H9 (cell line): ENCODE measurements around the gene SORBS1. TPM values are rescaled to one million over a fixed set of nuclear protein-coding genes. Genes with fewer than 3 reads are reported as not detected.

Source experiments
- DNase-seq: peaks from one replicate; pipeline ENCODE4 v3.0.0-alpha.2; 2017
- H2AFZ ChIP-seq: one replicate; pipeline ENCODE4 v1.6.1; 2013; ENCODE audit warnings: mild to moderate bottlenecking, low read length, control low read depth, moderate library complexity
- H2AK5ac ChIP-seq: 2 replicates; pipeline ENCODE4 v1.6.1; 2013; ENCODE audit warnings: low read length, control low read depth, mixed read lengths; ENCODE audit not compliant: insufficient read length
- H2BK120ac ChIP-seq: one replicate; pipeline ENCODE4 v1.6.1; 2013; ENCODE audit warnings: low read depth, mild to moderate bottlenecking, low read length, control low read depth, inconsistent platforms; ENCODE audit not compliant: poor library complexity, severe bottlenecking
- H2BK12ac ChIP-seq: 2 replicates; pipeline ENCODE4 v1.6.1; 2013; ENCODE audit warnings: low read length, control low read depth, mixed read lengths, low read depth; ENCODE audit not compliant: insufficient read length
- H2BK15ac ChIP-seq: 2 replicates; pipeline ENCODE4 v1.6.1; 2013; ENCODE audit warnings: low read depth, low read length, control low read depth
- H2BK20ac ChIP-seq: one replicate; pipeline ENCODE4 v1.6.1; 2013; ENCODE audit warnings: low read depth, mild to moderate bottlenecking, low read length, control low read depth, inconsistent platforms; ENCODE audit not compliant: poor library complexity, severe bottlenecking
- H2BK5ac ChIP-seq: 2 replicates; pipeline ENCODE4 v1.6.1; 2013; ENCODE audit warnings: low read length, control low read depth, mixed read lengths; ENCODE audit not compliant: insufficient read length
- H3K14ac ChIP-seq: 2 replicates; pipeline ENCODE4 v1.6.1; 2013; ENCODE audit warnings: low read length, control low read depth; ENCODE audit not compliant: insufficient read depth
- H3K18ac ChIP-seq: 2 replicates; pipeline ENCODE4 v1.6.1; 2013; ENCODE audit warnings: low read depth, mild to moderate bottlenecking, mixed read lengths, low read length, control low read depth; ENCODE audit not compliant: insufficient read length
- H3K23ac ChIP-seq: 2 replicates; pipeline ENCODE4 v1.6.1; 2013; ENCODE audit warnings: low read length, control low read depth, mixed read lengths, low read depth; ENCODE audit not compliant: insufficient read length
- H3K23me2 ChIP-seq: 2 replicates; pipeline ENCODE4 v1.6.1; 2013; ENCODE audit warnings: low read depth, mild to moderate bottlenecking, mixed read lengths, low read length, control low read depth; ENCODE audit not compliant: insufficient read length, poor library complexity, severe bottlenecking
- H3K27ac ChIP-seq: 2 replicates; pipeline ENCODE4 v1.5.1; 2013; ENCODE audit warnings: low read length, control low read depth, mixed read lengths, low read depth; ENCODE audit not compliant: insufficient read length
- H3K27me3 ChIP-seq: 2 replicates; pipeline ENCODE4 v1.6.1; 2013; ENCODE audit warnings: low read length, control low read depth, inconsistent platforms; ENCODE audit not compliant: insufficient read depth
- H3K4ac ChIP-seq: 2 replicates; pipeline ENCODE4 v1.6.1; 2013; ENCODE audit warnings: low read depth, mild to moderate bottlenecking, control low read depth, inconsistent platforms, low read length, moderate library complexity
- H3K4me1 ChIP-seq: 2 replicates; pipeline ENCODE4 v1.6.1; 2013; ENCODE audit warnings: low read length, control low read depth, inconsistent platforms; ENCODE audit not compliant: insufficient read depth
- H3K4me2 ChIP-seq: 2 replicates; pipeline ENCODE4 v1.6.1; 2013; ENCODE audit warnings: low read length, control low read depth, mixed read lengths; ENCODE audit not compliant: insufficient read length, insufficient read depth
- H3K56ac ChIP-seq: 2 replicates; pipeline ENCODE4 v1.6.1; 2013; ENCODE audit warnings: low read depth, mild to moderate bottlenecking, mixed read lengths, low read length, control low read depth; ENCODE audit not compliant: insufficient read length
- H3K79me1 ChIP-seq: 2 replicates; pipeline ENCODE4 v1.6.1; 2013; ENCODE audit warnings: low read depth, mild to moderate bottlenecking, moderate library complexity, low read length, control low read depth, inconsistent platforms; ENCODE audit not compliant: insufficient read depth, poor library complexity, severe bottlenecking
- H3K79me2 ChIP-seq: 2 replicates; pipeline ENCODE4 v1.6.1; 2013; ENCODE audit warnings: low read length, control low read depth, inconsistent platforms; ENCODE audit not compliant: insufficient read depth
- H3K9ac ChIP-seq: 2 replicates; pipeline ENCODE4 v1.6.1; 2013; ENCODE audit warnings: low read length, control low read depth, mixed read lengths; ENCODE audit not compliant: insufficient read length; ENCODE audit errors: extremely low read depth
- H3K9me3 ChIP-seq: one replicate; pipeline ENCODE4 v1.6.1; 2013; ENCODE audit warnings: low read depth, low read length, inconsistent platforms; ENCODE audit not compliant: control insufficient read depth
- H3T11ph ChIP-seq: one replicate; pipeline ENCODE4 v1.6.1; 2013; ENCODE audit warnings: mild to moderate bottlenecking, low read length, control low read depth, inconsistent platforms
- H4K20me1 ChIP-seq: one replicate; pipeline ENCODE4 v1.6.1; 2013; ENCODE audit not compliant: control insufficient read depth, insufficient read length, insufficient read depth
- H4K5ac ChIP-seq: 2 replicates; pipeline ENCODE4 v1.6.1; 2013; ENCODE audit warnings: low read depth, mild to moderate bottlenecking, mixed read lengths, low read length, control low read depth; ENCODE audit not compliant: insufficient read length
- H4K8ac ChIP-seq: replicated peaks from 2 replicates; pipeline ENCODE4 v1.6.1; 2013; ENCODE audit warnings: low read length, control low read depth, mixed read lengths, low read depth; ENCODE audit not compliant: insufficient read length
- H4K91ac ChIP-seq: 2 replicates; pipeline ENCODE4 v1.6.1; 2013; ENCODE audit warnings: low read depth, mild to moderate bottlenecking, moderate library complexity, mixed read lengths, low read length, control low read depth; ENCODE audit not compliant: insufficient read length
- H3K27ac Mint-ChIP-seq, 3 experiments: 2 replicates in 2 of 3; 3 replicates in 1 of 3; pipeline ENCODE4 v1.8.0; 2020 to 2021; ENCODE audit warnings: mixed read lengths in 3 of 3, mild to moderate bottlenecking in 1 of 3, moderate library complexity in 1 of 3
- H3K27me3 Mint-ChIP-seq: 2 replicates; pipeline ENCODE4 v1.8.0; 2021; ENCODE audit warnings: low read depth, mild to moderate bottlenecking, moderate library complexity, mixed read lengths
- H3K36me3 Mint-ChIP-seq, 3 experiments: 2 replicates in 2 of 3; 3 replicates in 1 of 3; pipeline ENCODE4 v1.8.0; 2020 to 2021; ENCODE audit warnings: low read depth in 3 of 3, mixed read lengths in 3 of 3; ENCODE audit not compliant: insufficient read depth in 1 of 3
- H3K4me1 Mint-ChIP-seq, 2 experiments: 2 replicates each; pipeline ENCODE4 v1.8.0; 2020; ENCODE audit warnings: mixed read lengths in 2 of 2
- H3K4me3 Mint-ChIP-seq, 2 experiments: 2 replicates in 1 of 2; 3 replicates in 1 of 2; pipeline ENCODE4 v1.8.0; 2020 to 2021; ENCODE audit warnings: mild to moderate bottlenecking in 2 of 2, mixed read lengths in 2 of 2, moderate library complexity in 1 of 2
- H3K9me3 Mint-ChIP-seq, 2 experiments: 2 replicates in 1 of 2; 3 replicates in 1 of 2; pipeline ENCODE4 v1.8.0; 2020; ENCODE audit warnings: mild to moderate bottlenecking in 2 of 2, mixed read lengths in 2 of 2, moderate library complexity in 1 of 2
- CTCF ChIP-seq: fragments of 200-600 bp; sonication (generic); conservative IDR thresholded peaks from 3 replicates; pipeline ENCODE4 v1.8.0; 2021; ENCODE audit warnings: antibody characterized with exemption, mild to moderate bottlenecking
- WGBS: extraction: QIAGEN DNeasy Blood & Tissue Kit; methylation state at CpG from one replicate; pipeline ENCODE4 v1.1.7; 2013; ENCODE audit warnings: missing lambda C conversion rate, low lambda C conversion rate, mixed read lengths; ENCODE audit not compliant: insufficient read length; ENCODE audit errors: extremely low coverage; 5-methylcytosine and 5-hydroxymethylcytosine counted together
- total RNA-seq: library from RNA; stranded (reverse); gene quantifications from 2 replicates; pipeline ENCODE4 v1.2.1, GENCODE V29; 2021

Gene SORBS1
- total RNA-seq, 1 experiment from 2014 or later: 24.3 TPM

GRCh38 chr10:95305606-95306317 is 255.4 kb downstream of the SORBS1 start:
- no peak overlapping the region for H2BK12ac ChIP-seq
- H3K36me3 Mint-ChIP-seq: no peaks in the 10 kb centered on the region
- H4K20me1 ChIP-seq: no peaks in the 10 kb centered on the region
- no peaks in the 10 kb centered on the region for H3K9me3 ChIP-seq
- H4K5ac ChIP-seq: no peak overlapping the region
- H4K8ac ChIP-seq: no peak overlapping the region
- H3T11ph ChIP-seq: no peak overlapping the region
- no peak overlapping the region for H3K9ac ChIP-seq
- no peak overlapping the region for H3K4ac ChIP-seq
- no peak overlapping the region for H2AFZ ChIP-seq
- H3K23me2 ChIP-seq: no peaks in the 10 kb centered on the region
- no peak overlapping the region for H2BK20ac ChIP-seq
- no peaks in the 10 kb centered on the region for H3K79me1 ChIP-seq
- no peaks in the 10 kb centered on the region for H3K9me3 Mint-ChIP-seq
- H2BK120ac ChIP-seq: no peak overlapping the region
- H4K91ac ChIP-seq: no peak overlapping the region
- H3K56ac ChIP-seq: no peak overlapping the region
- TF ChIP-seq CTCF: no peak
- H2BK15ac ChIP-seq: no peak overlapping the region
- H3K4me3 Mint-ChIP-seq: no peak overlapping the region
- no peak overlapping the region for H3K14ac ChIP-seq
- peaks cover 31% of the 10 kb centered on the region for H3K27me3 Mint-ChIP-seq
- H3K27ac ChIP-seq: no peak overlapping the region
- peaks cover 24 to 26% of the 10 kb centered on the region in 2 experiments for H3K4me1 Mint-ChIP-seq
- H3K23ac ChIP-seq: no peak overlapping the region
- no peak for DNase-seq
- no peaks in the 10 kb centered on the region for H3K79me2 ChIP-seq
- no peak overlapping the region for H2AK5ac ChIP-seq
- H3K4me2 ChIP-seq: no peak overlapping the region
- WGBS: no CpG with 5 or more reads among the region's 10 CpGs
- peaks cover 12% of the 10 kb centered on the region for H3K4me1 ChIP-seq
- H3K18ac ChIP-seq: no peak overlapping the region
- H3K27me3 ChIP-seq: no peaks in the 10 kb centered on the region
- H3K27ac Mint-ChIP-seq: no peak overlapping the region
- H2BK5ac ChIP-seq: no peak overlapping the region
